HG02938 (cell line): Measurements from ENCODE around the gene C4A.
"Not testable (repeated sequence)": the region's sequence is repeated elsewhere in the genome, so short reads cannot be mapped to it uniquely, and the experiment has no call there.

Experiments used
- ATAC-seq: cut with Tn5 transposase; IDR thresholded peaks from one replicate; pipeline ENCODE4 v1.9.1; 2021; ENCODE audit warnings: mild to moderate bottlenecking, moderate library complexity; ENCODE audit not compliant: unreplicated experiment

C4A gene

DNA sequence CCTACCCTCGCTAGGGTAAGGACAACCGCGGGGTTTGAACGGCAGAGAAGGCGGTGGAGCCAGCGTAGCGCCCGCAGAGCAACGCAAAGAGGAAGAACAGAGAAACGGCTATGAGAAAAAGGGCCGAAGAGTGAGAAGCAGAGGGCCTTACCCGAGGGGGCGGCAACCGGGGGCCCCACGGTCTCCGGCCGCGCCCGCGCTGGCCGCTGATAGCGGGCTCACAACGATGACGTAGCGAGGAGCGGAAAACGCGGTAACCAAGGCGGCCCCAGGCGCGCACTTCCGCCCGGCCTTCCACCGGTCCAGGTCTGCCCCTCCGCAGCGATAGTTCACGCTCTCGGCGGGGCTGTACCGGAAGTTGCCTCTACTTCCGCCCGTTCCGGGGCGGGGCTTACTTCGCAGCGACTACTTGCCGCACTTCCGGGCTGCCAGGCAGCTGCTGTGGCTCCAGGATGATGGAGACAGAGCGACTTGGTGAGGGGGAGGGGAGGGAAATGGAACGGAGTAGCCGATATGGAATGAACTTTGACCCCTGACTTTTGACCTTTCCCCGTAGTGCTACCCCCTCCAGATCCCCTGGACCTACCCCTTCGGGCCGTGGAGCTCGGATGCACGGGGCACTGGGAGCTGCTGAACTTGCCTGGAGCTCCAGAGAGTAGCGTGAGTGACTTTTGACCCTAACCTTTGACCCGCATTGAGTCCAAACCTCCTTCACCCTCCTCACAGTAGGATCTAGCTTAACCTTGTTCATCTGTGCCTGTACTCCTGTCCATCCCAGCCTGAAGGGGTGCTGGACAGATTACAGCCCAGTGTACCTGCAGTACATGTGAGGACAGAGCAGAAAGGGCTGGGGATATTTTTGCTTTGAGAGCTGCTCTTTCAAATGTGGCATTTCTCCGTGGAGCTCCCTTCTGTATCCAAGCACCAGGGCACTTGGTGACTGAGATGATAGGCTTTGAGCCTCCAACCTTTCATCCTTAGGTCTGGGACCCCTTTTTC lies 22.8 kb upstream of the C4A start, which contains the start of the genes NELFE and SKIC2:
Gene NELFE, minus strand, starts transcription at position 231 of the 999 bp plus-strand sequence. CDS start 525 bp downstream, outside the sequence.
Gene SKIC2, plus strand, starts transcription at position 435 of the 999 bp plus-strand sequence. Its CDS starts 18 bp downstream, at position 453.
- ATAC-seq: peak; percentile 96

DNA sequence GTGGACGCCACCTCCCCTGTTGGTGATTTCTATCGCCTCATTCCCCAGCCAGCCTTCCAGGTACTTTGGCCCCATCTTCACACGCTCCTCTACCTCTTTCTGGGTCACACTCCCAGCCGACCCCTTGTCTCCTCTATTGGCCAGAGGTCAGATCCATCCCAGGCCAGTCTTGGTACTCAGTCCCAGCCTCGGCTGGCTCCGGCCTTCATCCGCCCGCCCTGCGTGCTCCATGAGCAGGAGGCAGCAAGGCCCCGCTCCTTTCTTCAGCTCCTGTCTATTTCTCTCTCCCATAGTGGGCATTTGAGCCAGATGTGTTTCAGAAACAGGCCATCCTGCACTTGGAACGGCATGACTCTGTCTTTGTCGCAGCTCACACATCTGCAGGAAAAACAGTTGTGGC lies 20.2 kb upstream of the C4A start:
- no peak for ATAC-seq

DNA sequence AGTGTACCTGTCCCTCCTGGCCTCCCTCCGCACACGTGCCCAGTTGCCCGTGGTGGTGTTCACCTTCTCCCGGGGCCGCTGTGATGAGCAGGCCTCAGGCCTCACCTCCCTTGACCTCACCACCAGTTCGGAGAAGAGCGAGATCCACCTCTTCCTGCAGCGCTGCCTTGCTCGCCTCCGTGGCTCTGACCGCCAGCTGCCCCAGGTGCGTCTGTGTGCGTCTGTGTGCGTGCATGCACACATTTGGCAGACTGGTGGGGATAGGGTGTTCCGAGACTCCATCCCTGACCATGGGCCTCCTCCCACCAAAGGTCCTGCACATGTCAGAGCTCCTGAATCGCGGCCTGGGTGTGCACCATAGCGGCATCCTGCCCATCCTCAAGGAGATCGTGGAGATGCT lies 17.9 kb upstream of the C4A start:
- ATAC-seq: no peak

DNA sequence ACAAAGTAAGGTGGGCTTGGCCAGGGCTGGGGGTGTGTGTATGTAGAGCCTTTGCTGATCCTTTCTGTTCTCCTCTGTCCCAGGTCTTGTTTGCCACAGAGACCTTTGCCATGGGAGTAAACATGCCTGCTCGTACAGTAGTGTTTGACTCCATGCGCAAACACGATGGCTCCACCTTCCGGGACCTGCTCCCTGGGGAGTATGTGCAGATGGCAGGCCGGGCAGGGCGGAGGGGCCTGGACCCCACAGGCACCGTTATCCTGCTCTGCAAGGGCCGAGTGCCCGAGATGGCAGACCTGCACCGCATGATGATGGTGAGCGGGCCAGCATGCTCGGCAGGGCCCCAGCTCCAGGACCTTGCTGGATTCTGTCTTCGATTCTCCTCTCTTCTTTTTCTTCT lies 16.2 kb upstream of the C4A start:
- no peak for ATAC-seq

DNA sequence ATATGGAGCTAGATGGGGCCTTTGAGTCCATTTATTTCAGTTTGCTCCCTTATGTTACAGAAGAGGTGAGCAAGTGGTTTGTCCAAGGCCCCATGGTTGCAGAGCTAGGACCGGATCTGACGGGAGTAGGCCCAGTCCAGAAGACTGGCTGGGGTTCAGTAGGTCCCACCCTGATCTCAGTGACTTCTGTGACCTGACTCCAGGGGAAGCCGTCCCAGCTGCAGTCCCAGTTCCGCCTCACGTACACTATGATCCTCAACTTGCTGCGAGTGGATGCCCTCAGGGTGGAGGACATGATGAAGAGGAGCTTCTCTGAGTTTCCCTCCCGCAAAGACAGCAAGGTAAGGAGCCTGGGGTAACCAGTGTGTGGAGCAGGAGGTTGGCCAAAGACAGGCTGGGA lies 15.4 kb upstream of the C4A start:
- ATAC-seq: no peak

DNA sequence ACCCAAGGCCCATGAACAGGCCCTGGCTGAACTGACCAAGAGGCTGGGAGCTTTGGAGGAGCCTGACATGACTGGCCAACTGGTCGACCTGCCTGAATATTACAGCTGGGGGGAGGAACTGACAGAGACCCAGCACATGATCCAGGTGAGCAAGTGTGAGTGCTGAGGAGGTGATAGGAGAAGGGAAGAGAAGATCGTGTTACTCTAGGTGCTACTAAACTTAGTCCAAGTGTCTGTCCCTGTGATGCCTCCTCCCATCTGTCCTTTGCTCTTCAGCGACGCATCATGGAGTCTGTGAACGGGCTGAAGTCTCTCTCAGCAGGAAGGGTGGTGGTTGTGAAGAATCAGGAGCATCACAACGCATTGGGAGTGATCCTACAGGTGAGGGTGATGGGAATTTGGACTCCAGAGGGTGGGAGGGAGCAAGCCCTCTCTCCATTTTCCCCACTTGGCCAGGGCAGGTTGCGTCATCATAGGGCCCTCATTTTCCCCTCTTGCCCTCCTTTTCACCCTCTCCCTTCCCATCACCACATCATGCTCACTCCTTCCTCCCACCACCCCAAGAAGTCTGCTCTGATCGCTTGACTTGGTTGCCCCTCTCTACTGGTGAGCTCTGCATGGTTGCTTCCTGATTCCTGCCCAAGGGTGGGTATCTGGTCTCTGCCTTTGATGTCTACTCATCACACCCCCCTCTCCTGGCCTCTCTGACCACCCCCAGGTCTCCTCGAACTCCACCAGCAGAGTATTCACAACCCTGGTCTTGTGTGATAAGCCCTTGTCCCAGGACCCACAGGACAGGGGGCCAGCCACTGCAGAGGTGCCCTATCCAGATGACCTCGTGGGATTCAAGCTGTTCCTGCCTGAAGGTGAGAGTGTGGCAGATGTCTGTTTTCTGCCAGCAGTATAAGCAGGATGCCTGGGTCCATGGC lies 14.6 kb upstream of the C4A start:
- ATAC-seq: no peak

DNA sequence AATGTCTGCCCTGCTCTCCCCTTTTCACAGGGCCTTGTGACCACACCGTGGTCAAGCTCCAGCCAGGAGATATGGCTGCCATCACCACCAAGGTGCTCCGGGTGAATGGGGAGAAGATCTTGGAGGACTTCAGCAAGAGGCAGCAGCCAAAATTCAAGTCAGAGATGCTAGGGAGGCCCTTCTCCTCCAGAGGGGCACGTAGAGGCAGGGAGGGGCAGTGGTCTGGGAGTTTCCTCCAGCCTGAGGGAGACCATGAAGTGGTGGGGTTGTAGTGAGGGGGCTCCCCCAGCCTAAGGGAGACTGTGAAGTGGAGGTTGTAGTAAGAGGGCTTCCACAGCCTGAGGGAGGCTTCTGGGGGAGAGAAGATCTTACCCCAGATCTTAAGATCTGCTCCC lies 13.9 kb upstream of the C4A start:
- ATAC-seq: no peak

DNA sequence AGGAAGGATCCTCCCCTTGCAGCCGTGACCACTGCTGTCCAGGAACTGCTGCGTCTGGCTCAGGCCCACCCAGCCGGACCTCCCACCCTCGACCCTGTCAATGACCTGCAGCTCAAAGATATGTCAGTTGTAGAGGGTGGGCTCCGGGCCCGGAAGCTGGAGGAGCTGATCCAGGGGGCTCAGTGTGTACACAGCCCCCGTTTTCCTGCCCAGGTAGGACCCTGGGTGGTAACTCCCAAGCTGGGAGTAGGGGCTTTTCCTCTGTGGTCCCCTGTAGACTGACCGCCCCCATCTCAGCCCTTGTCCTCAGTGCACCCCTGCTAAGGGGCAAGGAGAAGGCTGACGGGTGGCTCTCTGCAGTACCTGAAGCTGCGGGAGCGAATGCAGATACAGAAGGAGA lies 13.5 kb upstream of the C4A start:
- no peak for ATAC-seq

DNA sequence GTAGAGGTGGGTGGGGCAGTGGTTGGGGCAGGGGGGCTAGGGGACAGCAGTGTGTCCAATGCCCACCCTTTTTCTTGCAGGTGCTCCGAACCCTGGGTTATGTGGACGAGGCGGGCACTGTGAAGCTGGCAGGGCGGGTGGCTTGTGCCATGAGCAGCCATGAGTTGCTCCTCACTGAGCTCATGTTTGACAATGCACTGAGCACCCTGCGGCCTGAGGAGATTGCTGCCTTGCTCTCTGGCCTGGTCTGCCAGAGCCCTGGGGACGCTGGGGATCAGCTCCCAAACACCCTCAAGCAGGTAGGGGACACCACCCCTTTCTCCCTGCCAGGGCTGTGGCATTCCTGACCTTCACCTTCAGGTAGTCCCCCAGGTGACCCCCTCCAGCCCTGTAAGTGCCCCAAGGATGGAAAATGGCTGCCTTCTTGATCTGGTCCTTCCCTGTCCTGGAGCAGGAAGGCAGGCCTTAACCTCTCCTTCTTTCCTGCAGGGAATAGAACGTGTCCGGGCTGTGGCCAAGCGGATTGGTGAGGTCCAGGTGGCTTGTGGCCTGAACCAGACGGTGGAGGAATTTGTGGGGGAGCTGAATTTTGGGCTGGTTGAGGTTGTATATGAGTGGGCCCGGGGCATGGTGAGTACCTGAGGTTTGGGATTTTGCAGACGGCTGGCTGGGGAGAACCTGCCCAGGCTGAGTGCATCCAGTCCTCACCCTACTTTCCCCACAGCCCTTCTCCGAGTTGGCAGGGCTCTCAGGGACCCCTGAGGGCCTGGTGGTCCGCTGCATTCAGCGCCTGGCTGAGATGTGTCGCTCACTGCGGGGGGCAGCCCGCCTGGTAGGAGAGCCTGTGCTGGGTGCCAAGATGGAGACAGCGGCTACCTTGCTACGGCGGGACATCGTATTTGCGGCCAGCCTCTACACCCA lies 12.8 kb upstream of the C4A start:
- no peak for ATAC-seq

DNA sequence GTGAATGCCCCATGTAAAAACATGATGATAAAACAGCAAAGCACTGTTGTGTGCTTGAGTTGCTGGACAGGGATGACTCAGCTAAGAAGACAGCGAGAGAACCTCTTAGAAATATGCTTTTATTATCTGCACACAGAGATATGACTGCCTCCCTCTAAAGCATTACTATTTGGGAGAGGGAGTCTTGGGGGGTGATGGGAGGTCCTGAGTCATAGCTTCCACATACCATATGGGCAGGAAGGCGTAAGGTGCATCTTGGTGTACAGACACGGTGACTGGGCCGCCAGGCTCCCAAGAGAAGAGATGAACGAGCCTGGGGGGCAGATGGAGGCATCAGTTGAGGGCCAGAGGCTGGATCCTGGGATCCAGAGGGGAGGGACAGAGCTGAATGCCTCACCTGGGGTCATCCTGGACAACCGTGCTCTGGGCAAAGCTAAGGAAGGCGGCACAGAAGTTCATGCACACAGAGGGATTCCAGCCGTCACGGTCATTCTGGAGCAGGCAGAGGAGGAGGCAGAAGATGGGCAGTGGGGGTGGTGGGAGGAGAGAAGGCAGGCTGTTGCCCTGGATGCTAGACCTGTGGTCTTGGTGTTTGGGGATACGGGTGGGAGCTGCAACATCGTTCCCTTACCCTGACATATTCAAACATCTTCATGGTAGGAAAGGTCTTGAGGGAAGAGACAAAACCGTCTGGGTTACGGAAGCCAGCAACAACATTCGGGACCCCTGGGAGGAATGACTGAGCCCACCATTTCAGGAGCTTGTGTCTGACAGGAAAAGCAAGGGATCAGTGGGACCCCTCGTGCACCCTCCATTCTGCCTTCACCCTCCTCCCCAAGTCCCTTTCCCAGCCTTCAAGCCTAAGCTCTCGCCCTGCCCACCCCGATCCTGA lies 11.9 kb upstream of the C4A start:
- ATAC-seq: no peak

DNA sequence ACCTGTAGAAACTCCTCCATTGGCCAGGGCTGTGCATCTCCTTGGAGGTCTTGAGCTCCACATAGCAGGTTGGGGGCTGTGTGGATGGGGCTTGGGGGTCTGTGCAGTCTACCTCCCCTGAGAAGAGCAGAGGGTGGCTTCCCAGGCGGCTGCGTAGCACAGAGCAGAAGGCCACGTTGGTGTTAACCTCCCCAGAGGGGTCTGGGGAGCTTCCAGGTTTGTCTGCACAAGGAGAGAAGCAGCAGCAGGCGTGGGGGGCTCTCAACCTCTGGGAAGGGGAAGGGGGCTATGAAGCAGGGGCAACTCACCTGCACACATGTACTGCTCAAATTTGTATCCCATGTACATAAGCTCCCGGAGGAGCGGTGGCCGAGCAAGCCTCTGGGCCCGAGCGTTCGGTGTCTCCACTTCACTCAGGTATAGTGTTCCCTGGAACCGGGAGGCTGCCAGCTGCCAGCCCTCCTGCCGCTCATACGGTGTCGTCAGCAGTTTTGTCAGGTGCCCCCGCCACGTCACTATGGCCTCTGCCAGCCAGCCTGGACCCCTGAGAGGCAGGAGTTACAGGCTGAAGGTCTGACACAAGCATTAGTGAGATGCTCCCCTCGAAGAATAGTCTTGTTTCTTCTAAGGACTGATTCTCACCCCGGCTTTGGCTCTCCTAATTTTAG lies 11.1 kb upstream of the C4A start:
- ATAC-seq: no peak

DNA sequence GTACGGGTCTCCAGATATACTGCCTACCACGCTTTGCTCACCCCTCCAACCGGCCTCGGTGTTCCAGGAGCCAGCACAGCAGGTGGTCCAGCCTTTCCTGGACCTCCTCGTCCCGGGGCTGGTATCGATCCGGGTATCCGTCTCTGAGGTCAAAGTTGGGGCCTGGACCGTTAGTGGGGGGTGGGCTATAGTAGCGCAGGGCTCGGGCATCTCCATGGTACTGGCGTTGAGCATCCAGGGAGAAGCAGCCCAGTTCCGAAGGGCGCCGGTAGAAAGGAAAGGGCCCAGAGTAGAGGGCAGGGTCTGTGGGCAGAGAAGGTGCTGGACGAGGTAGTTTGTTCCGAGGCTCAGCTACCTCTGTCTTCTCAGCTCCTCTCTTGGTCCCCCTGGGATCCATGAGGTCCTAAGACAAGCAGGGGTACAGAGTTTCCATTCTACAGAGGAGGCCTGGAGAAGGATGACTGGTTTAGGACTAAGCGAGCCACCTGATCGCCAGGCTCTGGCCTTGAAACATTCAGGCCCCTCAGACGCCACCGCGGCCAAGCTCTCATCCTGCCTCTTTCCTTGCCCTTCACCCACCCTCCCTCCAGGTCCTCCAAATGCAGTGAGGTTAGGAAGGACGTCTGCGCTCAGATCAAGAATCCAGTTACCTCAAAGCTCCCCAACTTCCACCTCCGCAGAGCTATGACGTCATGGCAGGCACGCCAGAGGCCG lies 10.4 kb upstream of the C4A start:
- no peak for ATAC-seq

DNA sequence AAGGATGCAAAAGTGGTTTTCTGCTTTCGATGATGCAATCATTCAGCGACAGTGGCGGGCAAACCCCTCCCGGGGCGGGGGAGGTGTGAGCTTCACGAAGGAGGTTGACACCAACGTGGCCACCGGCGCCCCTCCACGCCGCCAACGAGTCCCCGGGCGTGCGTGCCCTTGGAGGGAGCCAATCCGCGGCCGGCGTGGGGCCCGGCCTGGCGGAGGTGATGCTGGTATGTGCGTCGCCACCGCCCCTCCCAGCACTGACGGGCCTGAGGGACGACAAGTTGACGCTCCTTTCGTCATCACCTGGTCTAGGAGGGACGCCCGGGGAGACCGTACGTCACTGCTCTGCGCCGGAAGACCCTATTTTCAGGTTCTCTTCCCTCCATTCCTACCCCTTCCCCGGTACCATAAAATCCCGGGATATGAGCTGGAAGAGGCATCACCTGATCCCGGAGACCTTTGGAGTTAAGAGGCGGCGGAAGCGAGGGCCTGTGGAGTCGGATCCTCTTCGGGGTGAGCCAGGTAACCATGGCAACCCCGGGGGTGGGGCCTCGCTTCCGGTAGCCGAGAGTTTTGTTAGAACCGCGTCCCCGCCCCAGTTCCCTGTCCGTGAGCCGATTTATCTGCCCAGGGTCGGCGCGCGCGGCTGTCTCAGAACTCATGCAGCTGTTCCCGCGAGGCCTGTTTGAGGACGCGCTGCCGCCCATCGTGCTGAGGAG lies 9.7 kb upstream of the C4A start, which contains the start of gene DXO:
Gene DXO, minus strand, starts transcription at position 146 of the 716 bp plus-strand sequence. CDS start 463 bp downstream, outside the sequence.
- ATAC-seq: peak; percentile 85

DNA sequence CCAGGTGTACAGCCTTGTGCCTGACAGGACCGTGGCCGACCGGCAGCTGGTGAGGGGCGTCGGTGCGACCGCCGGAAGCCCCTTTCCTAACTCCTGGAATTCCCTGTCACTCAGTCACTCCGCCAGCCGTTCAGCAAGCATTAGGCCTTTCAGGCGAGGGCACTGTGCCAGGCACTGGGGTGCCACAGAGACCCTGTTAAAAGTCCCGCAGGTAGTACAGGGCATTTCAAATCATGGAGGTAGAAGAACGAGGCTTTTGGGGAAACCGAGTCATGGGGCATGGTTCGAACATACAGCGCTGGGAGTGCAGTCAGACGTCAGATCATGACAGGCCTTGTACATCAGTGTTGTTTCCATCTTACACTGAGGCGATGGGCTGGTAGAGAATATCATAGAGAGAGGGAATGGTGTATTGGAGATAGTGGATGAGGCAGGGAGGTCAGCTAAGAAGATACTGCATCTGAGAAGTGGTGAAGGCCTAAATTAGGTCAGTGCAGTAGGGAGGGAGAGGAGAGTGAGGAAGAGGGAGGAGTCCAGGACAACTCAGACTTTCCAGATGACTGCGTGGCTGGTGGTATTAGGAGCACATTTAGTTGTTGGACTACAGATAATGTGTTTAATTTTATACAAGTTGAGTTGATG lies 9.0 kb upstream of the C4A start:
- no peak for ATAC-seq

DNA sequence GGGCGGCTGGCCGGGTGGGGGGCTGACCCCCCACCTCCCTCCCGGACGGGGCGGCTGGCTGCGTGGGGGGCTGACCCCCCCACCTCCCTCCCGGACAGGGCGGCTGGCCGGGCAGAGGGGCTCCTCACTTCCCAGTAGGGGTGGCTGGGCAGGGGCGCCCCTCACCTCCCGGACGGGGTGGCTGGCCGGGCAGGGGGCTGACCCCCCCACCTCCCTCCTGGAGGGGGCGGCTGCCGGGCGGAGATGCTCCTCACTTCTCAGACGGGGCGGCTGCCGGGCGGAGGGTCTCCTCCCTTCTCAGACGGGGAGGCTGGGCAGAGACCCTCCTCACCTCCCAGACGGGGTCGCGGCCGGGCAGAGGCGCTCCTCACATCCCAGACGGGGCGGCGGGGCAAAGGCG lies 5.8 kb upstream of the C4A start:
- not testable (repeated sequence) for ATAC-seq

DNA sequence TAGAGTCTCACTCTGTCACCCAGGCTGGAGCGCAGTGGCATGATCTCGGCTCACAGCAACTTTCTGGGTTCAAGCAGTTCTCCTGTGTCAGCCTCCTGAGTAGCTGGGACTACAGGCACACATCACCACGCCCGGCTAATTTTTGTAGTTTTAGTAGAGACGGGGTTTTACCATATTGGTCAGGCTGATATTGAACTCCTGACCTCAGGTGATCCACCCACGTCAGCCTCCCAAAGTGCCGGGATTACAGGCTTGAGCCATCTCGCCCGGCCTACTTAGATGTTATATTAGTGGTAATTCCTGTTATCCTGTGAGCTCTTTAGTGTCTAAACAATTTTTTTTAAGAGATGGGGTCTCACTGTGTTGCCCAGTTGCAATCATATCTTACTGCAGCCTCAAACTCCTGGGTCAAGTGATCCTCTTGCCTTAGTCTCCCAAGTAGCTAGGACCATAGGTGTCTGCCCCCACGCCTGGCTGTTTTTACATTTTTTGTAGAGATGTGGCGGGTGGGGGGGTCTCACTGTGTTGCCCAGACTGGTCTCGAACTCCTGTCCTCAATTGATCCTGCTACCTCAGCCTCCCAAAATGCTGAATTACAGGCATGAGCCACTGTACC lies 3.9 kb upstream of the C4A start:
- ATAC-seq: no peak
